CD4-positive, alpha-beta T cell (primary cell): ENCODE data around the gene TMEM62. TPM values are rescaled to one million over a fixed set of nuclear protein-coding genes. Genes with fewer than 3 reads are reported as not detected.
"Not testable (repeated sequence)": the region's sequence is repeated elsewhere in the genome, so short reads cannot be mapped to it uniquely, and the experiment has no call there.

ENCODE experiments used
- ATAC-seq: fragments of 200-7000 bp; cut with Tn5 transposase; one replicate; pipeline ENCODE4 v1.10.0; 2022; ENCODE audit warnings: mild to moderate bottlenecking; ENCODE audit not compliant: poor library complexity
- CTCF ChIA-PET: fragments of 350-600 bp; sonication (Branson Sonifier 250); formaldehyde crosslinking; loops from one replicate; lab custom pipeline; 2021; ENCODE audit warnings: antibody characterized with exemption, inconsistent platforms; lab: Charles Lee
- POLR2A ChIA-PET: fragments of 350-600 bp; sonication (Branson Sonifier 250); formaldehyde crosslinking; loops from one replicate; lab custom pipeline; 2021; ENCODE audit warnings: antibody characterized with exemption, inconsistent platforms; lab: Charles Lee
- DNase-seq, 14 experiments: peaks; one replicate each; pipeline ENCODE4 v3.0.0-alpha.2; 2013 to 2020; ENCODE audit warnings: mixed read lengths in 2 of 14
- H3K27ac ChIP-seq, 2 donors: one replicate each; pipeline versions ENCODE4 v1.5.1 to v1.7.0; 2013; ENCODE audit warnings: low read length in 2 of 2, low read depth in 1 of 2, mild to moderate bottlenecking in 1 of 2
- H3K27me3 ChIP-seq, 2 experiments: 1 replicate in 1 of 2; 2 replicates in 1 of 2; pipeline versions ENCODE4 v1.6.1 to v1.7.0; 2013; ENCODE audit warnings: low read length in 2 of 2, control low read depth in 1 of 2, mild to moderate bottlenecking in 1 of 2, moderate library complexity in 1 of 2; ENCODE audit not compliant: insufficient read depth in 2 of 2, control insufficient read depth in 1 of 2
- H3K36me3 ChIP-seq: one replicate; pipeline ENCODE4 v1.6.1; 2013; ENCODE audit warnings: low read length, control low read depth; ENCODE audit not compliant: insufficient read depth
- H3K4me1 ChIP-seq: one replicate; pipeline ENCODE4 v1.6.1; 2013; ENCODE audit warnings: low read length, control low read depth; ENCODE audit not compliant: insufficient read depth
- H3K4me3 ChIP-seq: one replicate; pipeline ENCODE4 v1.5.1; 2013; ENCODE audit warnings: mild to moderate bottlenecking, low read length, moderate library complexity
- H3K9me3 ChIP-seq, 2 experiments: 1 replicate in 1 of 2; 2 replicates in 1 of 2; pipeline versions ENCODE4 v1.6.1 to v1.7.0; 2013; ENCODE audit warnings: low read length in 2 of 2, mild to moderate bottlenecking in 2 of 2, control low read depth in 1 of 2, moderate library complexity in 1 of 2; ENCODE audit not compliant: control insufficient read depth in 1 of 2, insufficient read depth in 1 of 2
- H3K27ac Mint-ChIP-seq: one replicate; pipeline ENCODE4 v1.8.0; 2020; ENCODE audit warnings: mixed read lengths
- H3K27me3 Mint-ChIP-seq: one replicate; pipeline ENCODE4 v1.8.0; 2021; ENCODE audit warnings: mixed read lengths
- H3K36me3 Mint-ChIP-seq: one replicate; pipeline ENCODE4 v1.8.0; 2021; ENCODE audit warnings: low read depth, mixed read lengths
- H3K4me1 Mint-ChIP-seq: one replicate; pipeline ENCODE4 v1.8.0; 2021; ENCODE audit warnings: low read depth, mixed read lengths
- H3K4me3 Mint-ChIP-seq: one replicate; pipeline ENCODE4 v1.8.0; 2020; ENCODE audit warnings: mild to moderate bottlenecking, mixed read lengths
- H3K9me3 Mint-ChIP-seq: one replicate; pipeline ENCODE4 v1.8.0; 2020; ENCODE audit warnings: mixed read lengths
- CTCF ChIP-seq: fragments of 200-600 bp; IDR thresholded peaks from one replicate; pipeline ENCODE4 v1.8.0; 2022; ENCODE audit warnings: antibody characterized with exemption, mild to moderate bottlenecking
- intact Hi-C, 2 experiments: fragments of 100-400 bp; cut with DNase I in 1 of 2; cut with micrococcal nuclease in 1 of 2; formaldehyde crosslinking; loops; one replicate each; pipeline versions ENCODE4 v1.15.1 to v1.9.0; 2023 to 2025; cut with DNase I, micrococcal nuclease
- total RNA-seq, 174 experiments: library from RNA in 2 of 174; stranded (reverse) in 2 of 174; gene quantifications; one replicate each; pipeline ENCODE4 v1.2.3 and lab custom pipeline; 2021 to 2026

The TMEM62 gene
- total RNA-seq, 2 experiments from 2014 or later, result 17.5 to 22.5 TPM

- ATAC-seq (no peak), DNase-seq (no peak)
- H3K4me1 ChIP-seq, result no peaks in the 10 kb centered on the region
- Mint-ChIP-seq H3K27me3 (no peaks in the 10 kb centered on the region), H3K36me3 (peaks cover 67% of the 10 kb centered on the region), H3K4me3 (no peak overlapping the region), H3K27ac (no peak overlapping the region), H3K4me1 (no peaks in the 10 kb centered on the region), H3K9me3 (peaks cover 3% of the 10 kb centered on the region)
- H3K27me3 ChIP-seq, result no peaks in the 10 kb centered on the region
- CTCF ChIA-PET, result no interaction called here
- no peak overlapping the region for H3K27ac ChIP-seq
- no peak overlapping the region for H3K4me3 ChIP-seq
- H3K9me3 ChIP-seq, result peaks cover 0 to 8% of the 10 kb centered on the region in 2 experiments
- POLR2A ChIA-PET, result no interaction called here
- intact Hi-C loops, result no loop called here
- TF ChIP-seq CTCF, result no peak
- H3K36me3 ChIP-seq, result peaks cover 24% of the 10 kb centered on the region
Measured at GRCh38 chr15:43169888-43170287, 36.5 kb downstream of the TMEM62 start.

- H3K4me1 Mint-ChIP-seq, CTCF ChIA-PET, H3K9me3 ChIP-seq: not testable (repeated sequence)
Measured at GRCh38 chr15:43175656-43176309, 42.4 kb downstream of the TMEM62 start.

GRCh38 chr15:43177147-43177546 is 43.8 kb downstream of the TMEM62 start:
- H3K36me3 Mint-ChIP-seq, result peaks cover 53% of the 10 kb centered on the region
- H3K27ac ChIP-seq, H3K4me1 Mint-ChIP-seq, ATAC-seq, CTCF ChIA-PET, H3K4me3 Mint-ChIP-seq, H3K9me3 Mint-ChIP-seq, H3K27me3 Mint-ChIP-seq, H3K4me1 ChIP-seq, POLR2A ChIA-PET, H3K27ac Mint-ChIP-seq, H3K4me3 ChIP-seq, intact Hi-C loops, H3K27me3 ChIP-seq, DNase-seq, H3K9me3 ChIP-seq: not testable (repeated sequence)
- peaks cover 18% of the 10 kb centered on the region for H3K36me3 ChIP-seq

More at GRCh38 chr15:43175656-43176309, 42.4 kb downstream of the TMEM62 start:
- H3K27ac ChIP-seq, H3K27me3 Mint-ChIP-seq, H3K4me3 Mint-ChIP-seq, DNase-seq, H3K9me3 Mint-ChIP-seq, H3K27ac Mint-ChIP-seq, H3K4me1 ChIP-seq, H3K27me3 ChIP-seq, ATAC-seq, intact Hi-C loops, H3K4me3 ChIP-seq: not testable (repeated sequence)
- POLR2A ChIA-PET, result interaction anchor here (1.3 kb wide), 1 partner anchor 11 kb away, joined by 3 read pairs; no protein-coding TSS in a partner anchor
- peaks cover 20% of the 10 kb centered on the region for H3K36me3 ChIP-seq
- peaks cover 63% of the 10 kb centered on the region for H3K36me3 Mint-ChIP-seq

GRCh38 chr15:43183270-43183669 is 49.9 kb downstream of the TMEM62 start:
- peaks cover 33% of the 10 kb centered on the region for H3K4me1 Mint-ChIP-seq
- Histone ChIP-seq H3K4me1 (peaks cover 19% of the 10 kb centered on the region), H3K36me3 (peaks cover 14% of the 10 kb centered on the region), H3K4me3 (no peak overlapping the region), H3K9me3 (no peaks in the 10 kb centered on the region), H3K27ac (no peak overlapping the region), H3K27me3 (no peaks in the 10 kb centered on the region)
- no peak overlapping the region for H3K4me3 Mint-ChIP-seq
- CTCF ChIA-PET, result interaction anchor here (1.1 kb wide), 1 partner anchor 20 kb away, joined by 3 read pairs; no protein-coding TSS in a partner anchor
- H3K9me3 Mint-ChIP-seq, result no peaks in the 10 kb centered on the region
- POLR2A ChIA-PET, result interaction anchor here (1.1 kb wide), 1 partner anchor 77 kb away, joined by 4 read pairs; the partner anchor contains the start of gene UBR1
- H3K27me3 Mint-ChIP-seq, result no peaks in the 10 kb centered on the region
- no peak for ATAC-seq
- no peak for DNase-seq
- no peak for TF ChIP-seq CTCF
- H3K27ac Mint-ChIP-seq, result peak overlapping the region; percentile 98
- H3K36me3 Mint-ChIP-seq, result peaks cover 51% of the 10 kb centered on the region
- intact Hi-C loops, result loop anchor here in 1 of 2 experiments (5.0 to 10.0 kb wide), 3 partner anchors 76 to 1984 kb away; partner anchors contain the start of genes TTBK2 and UBR1
